ENCODE results near the gene ELFN1.

ELFN1 gene

GRCh38 chr7:1696671-1697498 lies 26.8 kb downstream of the ELFN1 start:
- DNase-seq = no peak

DNA sequence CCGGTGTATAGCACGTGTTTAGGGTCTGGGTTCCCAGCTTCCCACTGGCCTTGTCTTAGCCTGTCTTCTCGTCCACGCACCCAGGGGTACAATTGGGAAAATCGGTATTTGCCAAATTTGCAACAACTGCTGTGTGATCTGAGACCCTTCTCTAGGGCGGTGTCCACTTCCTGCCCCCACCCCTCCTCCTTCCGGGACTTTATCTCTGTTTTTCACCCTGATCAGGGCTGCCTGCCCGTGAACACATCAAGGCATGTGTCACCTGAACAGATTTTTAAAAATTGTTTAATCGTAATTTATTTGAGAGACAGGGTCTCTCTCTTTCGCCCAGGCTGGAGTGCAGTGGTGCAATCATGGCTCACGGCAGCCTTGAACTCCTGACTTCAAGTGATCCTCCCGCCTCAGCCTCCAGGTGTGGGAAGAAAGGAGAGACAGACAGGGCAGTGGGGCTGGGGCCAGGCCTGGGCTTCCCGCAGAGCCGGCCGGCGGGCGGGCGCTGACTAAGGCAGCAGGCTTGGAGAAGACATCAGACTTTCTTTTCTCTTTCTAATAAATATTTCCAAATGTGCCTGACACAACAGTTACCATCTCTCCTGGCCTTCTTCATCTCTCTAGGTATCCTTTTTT lies 27.5 kb downstream of the ELFN1 start:
- no peak for DNase-seq

DNA sequence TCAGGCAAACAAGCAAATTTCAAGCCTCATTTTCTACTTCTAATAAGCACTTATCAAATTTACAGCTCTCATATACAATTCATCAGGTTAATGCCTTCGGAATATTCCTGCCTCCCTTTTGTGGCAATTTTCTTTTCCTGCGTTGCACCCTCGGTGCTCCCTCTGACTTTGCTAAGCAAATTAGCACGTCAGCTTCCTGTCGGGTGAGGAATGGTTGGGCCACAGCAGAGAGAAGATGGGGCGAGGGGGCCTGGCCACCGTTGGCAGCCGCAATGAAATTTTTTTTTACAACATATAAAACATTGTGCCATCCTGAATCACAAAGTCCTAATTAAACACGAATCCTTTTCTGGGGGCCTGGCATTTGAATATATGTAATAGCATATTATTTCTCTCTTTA lies 28.1 kb downstream of the ELFN1 start:
- DNase-seq = no peak

DNA sequence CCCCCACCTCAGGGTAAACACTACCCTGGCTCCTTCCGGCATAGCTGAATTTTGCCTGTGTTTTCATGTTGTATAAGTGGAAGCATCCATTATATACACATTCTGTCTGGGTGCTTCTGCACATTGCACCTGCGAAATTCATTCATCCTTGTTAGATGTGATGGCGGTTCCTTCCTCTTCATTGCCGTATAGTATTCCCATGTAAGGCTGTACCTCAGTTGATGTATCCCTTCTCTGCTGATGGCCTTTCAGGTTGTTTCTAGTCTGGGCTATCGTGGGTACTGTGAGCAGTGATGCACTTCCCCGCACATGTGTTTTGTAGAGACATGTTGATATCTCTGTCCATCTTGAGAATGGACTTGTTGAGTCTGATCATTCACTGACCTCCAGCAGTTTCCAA lies 28.9 kb downstream of the ELFN1 start:
- no peak for DNase-seq

GRCh38 chr7:1700086-1700485 lies 30.0 kb downstream of the ELFN1 start:
- DNase-seq = no peak

DNA sequence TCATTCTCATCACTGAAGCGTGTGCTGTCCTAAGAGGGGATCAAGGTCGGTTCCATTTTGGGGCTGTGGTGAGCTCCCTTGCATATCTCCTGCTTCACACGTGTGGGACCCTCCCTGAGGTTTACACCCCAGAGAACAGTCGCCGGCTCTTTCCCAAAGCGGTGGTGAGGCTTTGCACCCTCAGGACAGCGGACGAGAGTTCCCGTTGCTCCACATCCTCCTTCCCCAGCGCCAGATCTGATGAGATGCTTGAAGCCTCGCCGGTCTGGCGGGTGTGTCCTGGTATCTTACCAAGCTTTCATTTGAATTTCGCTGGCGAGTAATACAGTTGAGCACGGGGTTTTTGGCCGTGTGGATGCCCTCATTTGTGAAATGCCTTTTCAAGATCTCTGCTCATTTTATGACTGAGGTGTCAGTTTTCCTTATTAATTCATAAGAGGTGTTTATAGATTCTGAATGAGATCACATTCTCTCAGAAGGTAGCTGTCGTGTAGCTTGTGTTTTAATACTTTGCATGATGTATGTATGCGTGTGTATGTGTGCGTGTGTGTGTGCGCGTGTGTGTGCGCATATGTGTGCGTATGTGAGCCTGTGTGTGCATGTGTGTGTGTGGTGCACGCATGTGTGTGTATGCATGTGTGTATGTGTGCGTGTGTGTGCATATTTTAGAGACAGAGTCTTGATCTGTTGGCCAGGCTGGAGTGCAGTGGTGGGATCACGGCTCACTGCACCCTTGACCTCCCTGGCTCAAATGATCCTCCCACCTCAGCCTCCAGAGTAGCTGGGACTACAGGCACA lies 30.7 kb downstream of the ELFN1 start:
- DNase-seq = no peak

GRCh38 chr7:1702652-1703051 lies 32.6 kb downstream of the ELFN1 start:
- no peak for DNase-seq

DNA sequence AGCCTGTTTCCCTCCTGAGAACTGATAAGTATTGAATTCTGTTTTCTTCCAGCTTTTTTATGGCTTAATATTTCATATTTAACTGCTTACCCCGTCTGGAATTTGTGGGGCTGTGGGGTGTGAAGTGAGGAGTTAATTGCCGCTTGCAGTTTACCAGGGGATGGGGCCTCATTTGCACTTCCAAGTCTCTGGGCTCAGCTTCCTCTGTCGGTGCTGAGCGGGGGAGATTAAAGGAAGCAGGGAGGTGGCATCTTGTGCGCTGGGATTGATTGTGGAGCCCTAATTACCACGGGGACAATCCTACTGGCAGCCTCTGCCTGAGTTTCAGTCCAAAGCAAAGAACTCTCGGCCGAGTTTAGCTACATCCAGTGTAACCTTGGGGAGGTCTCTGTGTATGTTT lies 33.4 kb downstream of the ELFN1 start:
- no peak for DNase-seq

- DNase-seq = no peak
Measured at GRCh38 chr7:1703871-1704810, 34.1 kb downstream of the ELFN1 start.

GRCh38 chr7:1704811-1705738 lies 35.0 kb downstream of the ELFN1 start:
- no peak for DNase-seq

DNA sequence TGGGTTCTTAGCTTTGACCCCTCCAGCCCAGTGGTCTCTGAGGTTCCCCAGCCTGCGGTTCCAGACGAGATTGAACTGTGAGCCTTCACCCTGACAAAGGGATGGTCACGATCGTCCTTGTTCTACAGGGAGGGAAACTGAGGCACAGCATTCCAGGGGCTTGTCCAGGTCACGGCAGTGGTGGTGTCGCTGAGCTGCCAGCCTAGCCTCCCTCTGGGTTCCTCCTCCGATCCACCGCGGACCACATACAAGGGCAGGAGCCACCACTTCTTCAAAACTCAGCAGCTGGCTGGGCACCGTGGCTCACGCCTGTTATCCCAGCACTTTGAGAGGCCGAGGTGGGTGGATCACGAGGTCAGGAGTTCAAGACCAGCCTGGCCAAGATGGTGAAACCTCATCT lies 35.8 kb downstream of the ELFN1 start:
- DNase-seq = no peak

DNA sequence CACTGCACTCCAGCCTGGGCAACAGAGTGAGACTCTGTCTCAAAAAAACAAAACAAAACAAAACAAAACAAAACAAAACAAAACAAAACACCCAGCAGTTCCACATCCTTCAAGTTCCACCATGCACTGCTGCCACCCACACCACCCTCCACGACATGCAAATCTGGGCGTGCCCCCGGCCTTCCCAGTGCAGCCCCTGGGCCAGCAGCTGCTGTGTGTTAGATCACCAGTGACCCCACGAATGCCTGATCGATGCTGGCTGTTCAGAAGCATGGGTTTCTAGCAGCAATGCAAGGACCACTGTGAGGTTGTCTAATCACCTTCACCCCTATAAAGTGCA lies 36.3 kb downstream of the ELFN1 start:
- DNase-seq = no peak

DNA sequence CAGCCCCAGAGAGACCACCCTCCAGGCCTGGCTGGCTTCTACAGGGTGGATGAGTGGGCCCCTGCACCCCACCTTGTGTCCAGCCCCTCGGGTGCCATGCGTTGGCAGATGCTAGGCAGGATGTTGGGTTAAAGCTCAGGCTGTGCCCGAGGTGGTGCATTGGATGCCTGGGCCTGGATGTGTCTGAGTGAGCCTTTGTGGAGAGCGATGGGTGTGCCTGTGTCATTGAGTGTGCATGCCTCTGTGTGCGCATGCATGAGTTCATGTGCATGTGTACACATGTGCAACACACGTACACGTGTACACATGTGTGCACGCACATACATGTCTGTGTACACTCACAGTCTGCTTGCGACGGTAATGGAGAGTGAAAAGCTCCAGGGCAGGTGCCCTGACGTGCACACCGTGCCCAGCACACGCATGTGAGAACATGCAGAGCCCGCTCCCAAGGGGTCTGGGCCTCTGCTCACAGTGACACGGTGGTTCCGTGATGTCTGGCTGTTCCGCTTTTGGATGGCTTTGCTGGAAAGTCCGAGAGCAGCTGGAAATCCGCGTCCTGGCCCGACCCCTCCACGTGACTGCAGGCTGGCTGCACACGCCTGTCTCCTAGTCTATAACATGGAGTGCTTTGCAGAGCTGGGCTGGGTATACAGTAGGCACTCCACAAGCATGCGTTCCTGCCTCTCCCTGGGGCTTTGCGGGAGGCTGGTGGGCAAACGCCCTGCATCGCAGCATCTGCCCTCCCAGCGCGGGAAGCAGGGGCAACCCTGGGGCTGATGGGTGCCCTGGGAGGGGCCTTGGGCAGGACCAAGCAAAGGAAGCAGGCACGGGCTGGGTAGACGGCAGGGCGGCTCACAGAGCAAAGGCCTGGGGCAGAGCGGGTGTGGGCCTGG lies 36.9 kb downstream of the ELFN1 start:
- DNase-seq = no peak

GRCh38 chr7:1707756-1708595 lies 37.9 kb downstream of the ELFN1 start:
- no peak for DNase-seq

- DNase-seq = no peak
Measured at GRCh38 chr7:1708596-1709251, 38.6 kb downstream of the ELFN1 start.

- no peak for DNase-seq
Measured at GRCh38 chr7:1709281-1709680, 39.2 kb downstream of the ELFN1 start.

DNA sequence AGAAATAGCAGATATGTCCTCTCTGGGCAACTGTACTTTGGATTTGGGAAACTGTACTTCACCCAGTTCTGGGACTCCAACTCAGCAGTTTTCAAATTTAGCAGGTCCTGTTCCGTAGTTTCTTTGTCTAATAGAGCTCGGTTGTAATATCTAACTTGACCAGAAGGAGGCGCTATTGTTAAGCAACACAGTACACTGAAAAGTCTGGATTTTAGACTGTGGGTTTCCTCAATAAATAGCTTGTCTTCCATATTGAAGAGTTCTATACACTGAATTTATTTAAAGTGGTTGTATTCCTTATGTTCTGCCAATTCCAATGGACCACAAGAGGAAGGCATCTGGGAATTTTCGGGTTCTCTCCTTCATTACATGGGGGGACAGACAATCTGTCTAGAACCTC lies 39.8 kb downstream of the ELFN1 start:
- peak; percentile 26 for DNase-seq

- DNase-seq = no peak
Measured at GRCh38 chr7:1710936-1711335, 40.9 kb downstream of the ELFN1 start.

GRCh38 chr7:1712907-1713501 lies 42.9 kb downstream of the ELFN1 start:
- no peak for DNase-seq

All from hematopoietic multipotent progenitor cell treated with erythropoietin and hydrocortisone succinate and interleukin-3 and kit ligand, for 4 days (in vitro differentiated cells).